Measurements from ENCODE around the gene NEK4. TPM values are rescaled to one million over a fixed set of nuclear protein-coding genes. Genes with fewer than 3 reads are reported as not detected.

The NEK4 gene
- total and polyA plus RNA-seq, 5 donors from 2014 or later, result 6.3 to 13.9 (median 7.7) TPM

- Histone ChIP-seq H3K9me3 (ENCODE audit: control insufficient read depth in 2 of 2, low read length in 2 of 2) (no peaks in the 10 kb centered on the region), H3K4me1 (ENCODE audit: control insufficient read depth, insufficient read depth, low read length, poor library complexity, severe bottlenecking) (no peaks in the 10 kb centered on the region), H3K27ac (ENCODE audit: insufficient read depth, low read length, poor library complexity, severe bottlenecking) (no peak overlapping the region), H3K4me3 (ENCODE audit: low read depth, low read length) (no peak overlapping the region), H3K27me3 (ENCODE audit: control insufficient read depth, insufficient read depth, low read length) (no peaks in the 10 kb centered on the region), H3K36me3 (ENCODE audit: control insufficient read depth, insufficient read depth, low read length) (no peaks in the 10 kb centered on the region)
- Mint-ChIP-seq H3K4me1 (peaks cover 0 to 10% (median 4%) of the 10 kb centered on the region in 4 donors), H3K4me3 (no peak overlapping the region), H3K27ac (peak overlapping the region in 1 of 3 donors; percentile 36), H3K9me3 (peaks cover 0 to 2% (median 0%) of the 10 kb centered on the region in 7 donors), H3K27me3 (no peaks in the 10 kb centered on the region), H3K36me3 (no peaks in the 10 kb centered on the region)
- DNase-seq, result no peak
- ATAC-seq (ENCODE audit: low read depth in 2 of 2), result no peak
Observed at GRCh38 chr3:52811452-52812011, 40.8 kb upstream of the NEK4 start.

GRCh38 chr3:52810923-52811322 is 40.2 kb upstream of the NEK4 start:
- H3K9me3 Mint-ChIP-seq, result peaks cover 0 to 2% (median 0%) of the 10 kb centered on the region in 7 donors
- Histone ChIP-seq H3K4me1 (ENCODE audit: control insufficient read depth, insufficient read depth, low read length, poor library complexity, severe bottlenecking) (no peaks in the 10 kb centered on the region), H3K36me3 (ENCODE audit: control insufficient read depth, insufficient read depth, low read length) (no peaks in the 10 kb centered on the region), H3K9me3 (ENCODE audit: control insufficient read depth in 2 of 2, low read length in 2 of 2) (no peaks in the 10 kb centered on the region), H3K27ac (ENCODE audit: insufficient read depth, low read length, poor library complexity, severe bottlenecking) (no peak overlapping the region), H3K27me3 (ENCODE audit: control insufficient read depth, insufficient read depth, low read length) (no peaks in the 10 kb centered on the region), H3K4me3 (ENCODE audit: low read depth, low read length) (no peak overlapping the region)
- no peak overlapping the region for H3K27ac Mint-ChIP-seq
- peaks cover 0 to 10% (median 4%) of the 10 kb centered on the region in 4 donors for H3K4me1 Mint-ChIP-seq
- no peak overlapping the region for H3K4me3 Mint-ChIP-seq
- ATAC-seq (ENCODE audit: low read depth in 2 of 2), result peak in 1 of 2 donors; percentile 10
- no peaks in the 10 kb centered on the region for H3K36me3 Mint-ChIP-seq
- no peak for DNase-seq
- H3K27me3 Mint-ChIP-seq, result no peaks in the 10 kb centered on the region

- no peaks in the 10 kb centered on the region for H3K36me3 ChIP-seq (ENCODE audit: control insufficient read depth, insufficient read depth, low read length)
- H3K4me3 ChIP-seq (ENCODE audit: low read depth, low read length), result no peak overlapping the region
- no peaks in the 10 kb centered on the region for H3K4me1 ChIP-seq (ENCODE audit: control insufficient read depth, insufficient read depth, low read length, poor library complexity, severe bottlenecking)
- no peak overlapping the region for H3K27ac Mint-ChIP-seq
- H3K27me3 ChIP-seq (ENCODE audit: control insufficient read depth, insufficient read depth, low read length), result no peaks in the 10 kb centered on the region
- no peak overlapping the region for H3K27ac ChIP-seq (ENCODE audit: insufficient read depth, low read length, poor library complexity, severe bottlenecking)
- DNase-seq (peak in 1 of 3 donors; percentile 20), ATAC-seq (ENCODE audit: low read depth in 2 of 2) (peak in 1 of 2 donors; percentile 43)
- H3K27me3 Mint-ChIP-seq, result no peaks in the 10 kb centered on the region
- no peaks in the 10 kb centered on the region for H3K9me3 ChIP-seq (ENCODE audit: control insufficient read depth in 2 of 2, low read length in 2 of 2)
- peaks cover 0 to 2% (median 0%) of the 10 kb centered on the region in 7 donors for H3K9me3 Mint-ChIP-seq
- H3K4me1 Mint-ChIP-seq, result peaks cover 0 to 10% (median 4%) of the 10 kb centered on the region in 4 donors
- no peaks in the 10 kb centered on the region for H3K36me3 Mint-ChIP-seq
- peak overlapping the region in 1 of 4 donors; percentile 13 for H3K4me3 Mint-ChIP-seq
Observed at GRCh38 chr3:52809662-52810377, 39.1 kb upstream of the NEK4 start.

GRCh38 chr3:52809149-52809548 is 38.4 kb upstream of the NEK4 start:
- DNase-seq, result no peak
- Mint-ChIP-seq H3K9me3 (peaks cover 0 to 2% (median 0%) of the 10 kb centered on the region in 7 donors), H3K4me1 (peaks cover 0 to 10% (median 4%) of the 10 kb centered on the region in 4 donors), H3K36me3 (no peaks in the 10 kb centered on the region), H3K27me3 (no peaks in the 10 kb centered on the region), H3K27ac (peak overlapping the region in 2 of 3 donors; percentile 15 to 58), H3K4me3 (no peak overlapping the region)
- no peaks in the 10 kb centered on the region for H3K36me3 ChIP-seq (ENCODE audit: control insufficient read depth, insufficient read depth, low read length)
- no peak overlapping the region for H3K27ac ChIP-seq (ENCODE audit: insufficient read depth, low read length, poor library complexity, severe bottlenecking)
- no peak for ATAC-seq (ENCODE audit: low read depth in 2 of 2)
- no peak overlapping the region for H3K4me3 ChIP-seq (ENCODE audit: low read depth, low read length)
- H3K9me3 ChIP-seq (ENCODE audit: control insufficient read depth in 2 of 2, low read length in 2 of 2), result no peaks in the 10 kb centered on the region
- no peaks in the 10 kb centered on the region for H3K4me1 ChIP-seq (ENCODE audit: control insufficient read depth, insufficient read depth, low read length, poor library complexity, severe bottlenecking)
- no peaks in the 10 kb centered on the region for H3K27me3 ChIP-seq (ENCODE audit: control insufficient read depth, insufficient read depth, low read length)

DNA sequence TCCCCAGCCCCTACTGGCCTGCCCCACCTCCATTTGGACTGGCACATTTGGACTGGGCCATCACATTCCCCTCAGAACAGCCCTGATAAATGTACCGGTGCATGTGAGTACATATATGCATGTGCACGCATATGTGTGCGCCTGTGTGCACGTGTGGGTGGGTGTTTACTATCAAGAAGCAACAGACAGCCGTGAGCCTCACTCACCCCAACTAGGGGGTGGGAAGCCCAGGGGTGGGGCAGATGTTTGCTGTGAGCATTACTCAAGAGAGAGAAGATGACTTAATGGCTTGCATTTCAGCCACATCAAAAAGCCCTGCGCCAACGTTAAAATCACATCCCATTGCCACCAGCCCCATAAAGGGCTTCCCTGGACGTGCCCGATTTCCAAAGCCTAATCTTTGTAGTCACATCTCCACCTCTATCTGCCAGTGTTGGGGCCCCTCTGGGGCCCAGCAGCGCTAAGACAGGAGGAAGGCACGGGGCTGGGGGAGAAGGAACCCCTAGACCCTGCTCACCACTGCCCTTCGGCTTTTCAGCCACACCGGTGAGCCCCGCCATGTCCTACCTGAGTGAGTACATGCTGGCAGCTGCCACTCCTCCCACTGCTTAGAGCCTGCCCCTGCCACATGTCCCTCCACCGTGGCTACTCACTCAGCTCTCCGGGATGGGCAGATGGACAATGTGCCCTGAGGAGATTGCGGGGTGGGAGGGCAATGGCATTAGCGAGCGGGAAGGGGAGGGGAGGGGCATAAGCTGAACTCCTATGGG is 34.7 kb upstream of the NEK4 start:
- Histone ChIP-seq H3K9me3 (ENCODE audit: control insufficient read depth in 2 of 2, low read length in 2 of 2) (no peaks in the 10 kb centered on the region), H3K4me3 (ENCODE audit: low read depth, low read length) (no peak overlapping the region), H3K4me1 (ENCODE audit: control insufficient read depth, insufficient read depth, low read length, poor library complexity, severe bottlenecking) (no peaks in the 10 kb centered on the region), H3K36me3 (ENCODE audit: control insufficient read depth, insufficient read depth, low read length) (no peaks in the 10 kb centered on the region), H3K27me3 (ENCODE audit: control insufficient read depth, insufficient read depth, low read length) (no peaks in the 10 kb centered on the region), H3K27ac (ENCODE audit: insufficient read depth, low read length, poor library complexity, severe bottlenecking) (no peak overlapping the region)
- ATAC-seq (ENCODE audit: low read depth in 2 of 2) (no peak), DNase-seq (no peak)
- H3K4me3 Mint-ChIP-seq, result no peak overlapping the region
- no peaks in the 10 kb centered on the region for H3K36me3 Mint-ChIP-seq
- peaks cover 0 to 10% (median 4%) of the 10 kb centered on the region in 4 donors for H3K4me1 Mint-ChIP-seq
- peaks cover 0 to 2% (median 0%) of the 10 kb centered on the region in 7 donors for H3K9me3 Mint-ChIP-seq
- no peaks in the 10 kb centered on the region for H3K27me3 Mint-ChIP-seq
- H3K27ac Mint-ChIP-seq, result no peak overlapping the region

- no peaks in the 10 kb centered on the region for H3K36me3 ChIP-seq (ENCODE audit: control insufficient read depth, insufficient read depth, low read length)
- H3K27me3 ChIP-seq (ENCODE audit: control insufficient read depth, insufficient read depth, low read length), result no peaks in the 10 kb centered on the region
- no peak overlapping the region for H3K4me3 ChIP-seq (ENCODE audit: low read depth, low read length)
- H3K4me3 Mint-ChIP-seq, result no peak overlapping the region
- DNase-seq (no peak), ATAC-seq (ENCODE audit: low read depth in 2 of 2) (no peak)
- no peak overlapping the region for H3K27ac Mint-ChIP-seq
- peaks cover 0 to 2% (median 0%) of the 10 kb centered on the region in 7 donors for H3K9me3 Mint-ChIP-seq
- no peaks in the 10 kb centered on the region for H3K36me3 Mint-ChIP-seq
- no peaks in the 10 kb centered on the region for H3K9me3 ChIP-seq (ENCODE audit: control insufficient read depth in 2 of 2, low read length in 2 of 2)
- H3K27ac ChIP-seq (ENCODE audit: insufficient read depth, low read length, poor library complexity, severe bottlenecking), result no peak overlapping the region
- no peaks in the 10 kb centered on the region for H3K4me1 Mint-ChIP-seq
- no peaks in the 10 kb centered on the region for H3K27me3 Mint-ChIP-seq
- H3K4me1 ChIP-seq (ENCODE audit: control insufficient read depth, insufficient read depth, low read length, poor library complexity, severe bottlenecking), result no peaks in the 10 kb centered on the region
Observed at GRCh38 chr3:52801839-52802238, 31.1 kb upstream of the NEK4 start.

DNA sequence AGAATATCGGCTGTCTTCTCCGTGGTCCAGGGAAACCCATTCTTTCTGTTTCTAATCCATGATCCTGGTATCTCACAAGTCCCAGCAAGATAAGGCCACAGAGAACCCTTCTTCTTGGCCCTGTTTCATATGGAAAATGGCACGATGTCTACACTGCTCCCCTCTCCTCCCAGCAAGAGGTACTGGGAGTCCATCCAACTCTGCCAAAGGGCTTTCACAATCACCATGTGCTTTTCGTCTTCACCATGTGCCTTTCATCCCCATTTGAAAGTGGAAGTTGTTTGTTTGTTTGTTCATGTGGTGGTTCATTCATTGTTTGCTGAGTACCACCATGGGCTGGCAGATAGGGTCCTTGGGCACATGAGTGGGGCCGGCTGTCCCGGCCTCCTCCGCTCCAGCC is 29.3 kb upstream of the NEK4 start:
- no peak overlapping the region for H3K4me3 Mint-ChIP-seq
- H3K4me3 ChIP-seq (ENCODE audit: low read depth, low read length), result no peak overlapping the region
- no peak for DNase-seq

More for the DNA sequence above, 29.3 kb upstream of the NEK4 start:
- Mint-ChIP-seq H3K27ac (no peak overlapping the region), H3K9me3 (no peaks in the 10 kb centered on the region), H3K4me1 (no peaks in the 10 kb centered on the region), H3K27me3 (no peaks in the 10 kb centered on the region), H3K36me3 (no peaks in the 10 kb centered on the region)
- no peaks in the 10 kb centered on the region for H3K27me3 ChIP-seq (ENCODE audit: control insufficient read depth, insufficient read depth, low read length)
- no peaks in the 10 kb centered on the region for H3K9me3 ChIP-seq (ENCODE audit: control insufficient read depth in 2 of 2, low read length in 2 of 2)
- H3K27ac ChIP-seq (ENCODE audit: insufficient read depth, low read length, poor library complexity, severe bottlenecking), result no peak overlapping the region
- no peaks in the 10 kb centered on the region for H3K4me1 ChIP-seq (ENCODE audit: control insufficient read depth, insufficient read depth, low read length, poor library complexity, severe bottlenecking)
- no peak for ATAC-seq (ENCODE audit: low read depth in 2 of 2)
- no peaks in the 10 kb centered on the region for H3K36me3 ChIP-seq (ENCODE audit: control insufficient read depth, insufficient read depth, low read length)

Measured in CD4-positive, CD25-positive, alpha-beta regulatory T cell (primary cell).